HEK293 (cell line): ENCODE measurements around the gene PHLDB1.
A peak's percentile ranks its signal among the peaks of the same experiment; 100 is the strongest.

ENCODE experiments used
- GLIS2 ChIP-seq: fragments of 450-650 bp; formaldehyde crosslinking; IDR thresholded peaks from 2 replicates; pipeline ENCODE4 v1.5.1; 2016; ENCODE audit warnings: missing biosample characterization, missing genetic modification characterization
- IKZF3 ChIP-seq: fragments of 450-650 bp; IDR thresholded peaks from 2 replicates; pipeline ENCODE4 v1.5.0; 2018; ENCODE audit warnings: missing biosample characterization, mild to moderate bottlenecking, missing genetic modification characterization, moderate library complexity
- MEIS1 ChIP-seq: sonication (generic); formaldehyde crosslinking; IDR thresholded peaks from 2 replicates; pipeline ENCODE4 v1.8.1; 2022; ENCODE audit warnings: missing genetic modification reagents, mild to moderate bottlenecking, borderline replicate concordance
- SETDB1 ChIP-seq: IDR thresholded peaks from one replicate; pipeline ENCODE4 v1.6.1; 2017; ENCODE audit warnings: mild to moderate bottlenecking, low read length, moderate library complexity, mixed read lengths; ENCODE audit not compliant: insufficient read length
- SP2 ChIP-seq: fragments of 450-650 bp; formaldehyde crosslinking; IDR thresholded peaks from 2 replicates; pipeline ENCODE4 v1.5.1; 2016; ENCODE audit warnings: missing biosample characterization, missing genetic modification characterization
- SP3 ChIP-seq: fragments of 450-650 bp; formaldehyde crosslinking; IDR thresholded peaks from 2 replicates; pipeline ENCODE4 v1.5.1; 2016; ENCODE audit warnings: missing biosample characterization, missing genetic modification characterization
- TCF7L2 ChIP-seq: IDR thresholded peaks from 2 replicates; pipeline ENCODE4 v1.6.1; 2011; ENCODE audit warnings: low read depth, mild to moderate bottlenecking, inconsistent platforms, low read length, moderate library complexity, borderline replicate concordance
- TSHZ1 ChIP-seq: fragments of 450-650 bp; formaldehyde crosslinking; IDR thresholded peaks from 2 replicates; pipeline ENCODE4 v1.5.1; 2016; ENCODE audit warnings: missing biosample characterization, missing genetic modification characterization, borderline replicate concordance
- WT1 ChIP-seq: fragments of 450-650 bp; formaldehyde crosslinking; IDR thresholded peaks from 2 replicates; pipeline ENCODE4 v1.5.1; 2016; ENCODE audit warnings: missing biosample characterization, missing genetic modification characterization
- ZBTB1 ChIP-seq: fragments of 450-650 bp; formaldehyde crosslinking; IDR thresholded peaks from 2 replicates; pipeline ENCODE4 v1.5.1; 2016; ENCODE audit warnings: missing biosample characterization, missing genetic modification characterization
- ZBTB10 ChIP-seq: fragments of 450-650 bp; formaldehyde crosslinking; IDR thresholded peaks from 2 replicates; pipeline ENCODE4 v1.5.1; 2016; ENCODE audit warnings: missing biosample characterization, missing genetic modification characterization
- ZBTB17 ChIP-seq: fragments of 450-650 bp; formaldehyde crosslinking; IDR thresholded peaks from 2 replicates; pipeline ENCODE4 v1.5.1; 2016; ENCODE audit warnings: missing biosample characterization, missing genetic modification characterization
- ZFP3 ChIP-seq: fragments of 450-650 bp; formaldehyde crosslinking; IDR thresholded peaks from 2 replicates; pipeline ENCODE4 v1.5.1; 2016; ENCODE audit warnings: low read depth, missing biosample characterization, missing genetic modification characterization
- ZFP41 ChIP-seq: fragments of 450-650 bp; formaldehyde crosslinking; IDR thresholded peaks from 2 replicates; pipeline ENCODE4 v1.5.1; 2016; ENCODE audit warnings: missing biosample characterization, missing genetic modification characterization, borderline replicate concordance
- ZNF184 ChIP-seq: fragments of 450-650 bp; IDR thresholded peaks from 2 replicates; pipeline ENCODE4 v1.5.1; 2018; ENCODE audit warnings: missing biosample characterization, mild to moderate bottlenecking, missing genetic modification characterization
- ZNF24 ChIP-seq: fragments of 450-650 bp; formaldehyde crosslinking; IDR thresholded peaks from 2 replicates; pipeline ENCODE4 v1.5.1; 2016; ENCODE audit warnings: missing biosample characterization, missing genetic modification characterization
- ZNF292 ChIP-seq: fragments of 450-650 bp; formaldehyde crosslinking; IDR thresholded peaks from 2 replicates; pipeline ENCODE4 v1.5.1; 2016; ENCODE audit warnings: low read depth, missing biosample characterization, missing genetic modification characterization, borderline replicate concordance
- ZNF311 ChIP-seq: fragments of 450-650 bp; formaldehyde crosslinking; IDR thresholded peaks from 2 replicates; pipeline ENCODE4 v1.5.1; 2017; ENCODE audit warnings: missing biosample characterization, missing genetic modification characterization, borderline replicate concordance
- ZNF324 ChIP-seq: fragments of 450-650 bp; formaldehyde crosslinking; IDR thresholded peaks from 2 replicates; pipeline ENCODE4 v1.5.1; 2016; ENCODE audit warnings: missing biosample characterization, missing genetic modification characterization
- ZNF362 ChIP-seq: fragments of 450-650 bp; formaldehyde crosslinking; IDR thresholded peaks from 2 replicates; pipeline ENCODE4 v1.5.1; 2016; ENCODE audit warnings: missing biosample characterization, missing genetic modification characterization
- ZNF391 ChIP-seq: fragments of 450-650 bp; formaldehyde crosslinking; IDR thresholded peaks from 2 replicates; pipeline ENCODE4 v1.5.1; 2016; ENCODE audit warnings: low read depth, missing biosample characterization, missing genetic modification characterization, borderline replicate concordance
- ZNF433 ChIP-seq: fragments of 450-650 bp; formaldehyde crosslinking; IDR thresholded peaks from 2 replicates; pipeline ENCODE4 v1.5.1; 2016; ENCODE audit warnings: missing biosample characterization, missing genetic modification characterization, low read depth
- ZNF529 ChIP-seq: fragments of 450-650 bp; formaldehyde crosslinking; IDR thresholded peaks from 2 replicates; pipeline ENCODE4 v1.5.1; 2017; ENCODE audit warnings: missing genetic modification characterization, missing biosample characterization; ENCODE audit not compliant: insufficient replicate concordance
- ZNF530 ChIP-seq: fragments of 450-650 bp; formaldehyde crosslinking; IDR thresholded peaks from 2 replicates; pipeline ENCODE4 v1.5.1; 2016; ENCODE audit warnings: low read depth, missing biosample characterization, missing genetic modification characterization
- ZNF555 ChIP-seq: fragments of 450-650 bp; formaldehyde crosslinking; conservative IDR thresholded peaks from 2 replicates; pipeline ENCODE4 v1.5.1; 2017; ENCODE audit warnings: missing biosample characterization, mild to moderate bottlenecking, missing genetic modification characterization, inconsistent platforms
- ZNF585B ChIP-seq: fragments of 450-650 bp; formaldehyde crosslinking; IDR thresholded peaks from 2 replicates; pipeline ENCODE4 v1.5.1; 2016; ENCODE audit warnings: missing biosample characterization, missing genetic modification characterization
- ZNF658 ChIP-seq: fragments of 450-650 bp; formaldehyde crosslinking; IDR thresholded peaks from 2 replicates; pipeline ENCODE4; 2016; ENCODE audit warnings: missing biosample characterization, missing genetic modification characterization
- ZNF677 ChIP-seq: fragments of 450-650 bp; IDR thresholded peaks from 2 replicates; pipeline ENCODE4 v1.5.0; 2018; ENCODE audit warnings: missing biosample characterization, mild to moderate bottlenecking, missing genetic modification characterization, moderate library complexity
- ZNF704 ChIP-seq: fragments of 450-650 bp; formaldehyde crosslinking; IDR thresholded peaks from 2 replicates; pipeline ENCODE4 v1.5.1; 2016; ENCODE audit warnings: missing biosample characterization, missing genetic modification characterization
- ZNF830 ChIP-seq: fragments of 450-650 bp; IDR thresholded peaks from 2 replicates; pipeline ENCODE4 v1.5.0; 2018; ENCODE audit warnings: missing biosample characterization, missing genetic modification characterization, low read depth, mild to moderate bottlenecking, moderate library complexity

PHLDB1 gene

GRCh38 chr11:118622376-118623268 is 15.2 kb downstream of the PHLDB1 start (continued):
- TF ChIP-seq SETDB1 (no peak), SP3 (tag by site-specific recombination) (no peak), ZNF24 (no peak), ZFP41 (tag by site-specific recombination) (no peak), ZNF311 (no peak), ZNF324 (tag by site-specific recombination) (no peak), WT1 (tag by site-specific recombination) (no peak), ZNF362 (tag by site-specific recombination) (no peak), TSHZ1 (tag by site-specific recombination) (no peak), ZNF677 (tag by site-specific recombination) (no peak), SP2 (peak; percentile 48), IKZF3 (tag by site-specific recombination) (no peak), ZNF292 (tag by site-specific recombination) (no peak), ZNF704 (tag by site-specific recombination) (no peak), ZNF529 (no peak), ZNF391 (tag by site-specific recombination) (no peak), ZNF433 (tag by site-specific recombination) (no peak), ZNF530 (no peak), MEIS1 (CRISPR knock-in tag) (no peak), ZBTB10 (tag by site-specific recombination) (no peak), ZNF658 (tag by site-specific recombination) (no peak), TCF7L2 (no peak), ZNF830 (tag by site-specific recombination) (no peak), ZFP3 (no peak), ZBTB1 (no peak), GLIS2 (tag by site-specific recombination) (peak; percentile 47; the same call in 1 of the 2 replicates), ZBTB17 (tag by site-specific recombination) (peak; percentile 52; the same call in 1 of the 2 replicates), ZNF585B (no peak), ZNF555 (tag by site-specific recombination) (no peak), ZNF184 (tag by site-specific recombination) (no peak)
